Epithelial cell of esophagus (primary cell): Measurements from ENCODE around the gene GAA.

Experiments
- DNase-seq: peaks from one replicate; pipeline ENCODE4 v3.0.0; 2010; ENCODE audit warnings: low read depth
- H3K4me3 ChIP-seq: 2 replicates; pipeline ENCODE4 v1.5.1; 2011; ENCODE audit warnings: mild to moderate bottlenecking, low read length, control low read depth
- TF ChIP-seq, protein P1 (sequence below): IDR thresholded peaks from 2 replicates; pipeline ENCODE4 v1.5.1; 2011; ENCODE audit warnings: low read depth, mild to moderate bottlenecking, low read length, control low read depth, inconsistent platforms; ENCODE audit not compliant: insufficient read depth; ENCODE audit errors: missing control alignments

GAA gene

DNA sequence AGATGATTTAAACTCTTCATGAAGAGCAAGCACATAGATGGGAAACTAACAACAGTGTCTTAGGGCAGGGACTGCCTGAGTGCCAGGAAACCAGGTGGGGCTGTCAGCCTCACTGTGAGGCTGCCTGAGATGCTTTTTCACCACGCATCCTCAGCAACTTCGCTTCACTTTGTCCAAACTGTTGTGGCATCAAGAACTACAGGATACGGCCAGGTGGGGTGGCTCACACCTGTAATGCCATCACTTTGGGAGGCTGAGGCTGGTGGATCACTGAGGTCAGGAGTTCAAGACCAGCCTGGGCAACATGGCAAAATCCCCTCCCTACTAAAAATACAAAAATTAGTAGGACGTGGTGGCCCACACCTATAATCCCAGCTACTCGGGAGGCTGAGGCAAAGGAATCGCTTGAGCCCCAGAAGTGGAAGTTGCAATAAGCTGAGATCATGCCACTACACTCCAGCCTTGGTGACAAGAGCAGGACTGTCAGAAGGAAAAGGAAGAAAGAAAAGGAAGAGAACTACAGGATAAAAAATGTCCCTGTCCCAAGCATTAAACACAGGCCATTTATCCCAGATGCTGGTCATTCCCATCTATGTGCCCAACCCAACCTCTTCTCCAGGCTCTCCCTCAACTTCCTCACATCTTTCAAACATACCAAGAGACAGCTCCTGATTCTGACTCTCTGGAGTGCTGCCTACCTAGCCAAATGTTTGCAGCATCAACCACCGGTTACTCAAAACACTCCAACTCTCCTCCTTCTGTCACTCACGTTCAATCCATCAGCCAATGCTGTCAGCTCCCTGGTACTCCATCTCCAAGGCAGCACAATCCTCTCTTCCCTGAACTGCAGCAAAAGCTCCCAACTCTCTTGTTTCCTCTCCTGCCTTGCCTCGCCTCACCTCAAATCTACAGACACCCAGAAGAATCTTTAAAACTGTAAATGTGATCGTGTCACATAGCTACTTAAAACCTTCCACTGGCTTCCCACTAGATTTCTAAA lies 44.0 kb downstream of the GAA start:
- peak overlapping the region; percentile 83 for H3K4me3 ChIP-seq
- TF ChIP-seq, protein P1, sequence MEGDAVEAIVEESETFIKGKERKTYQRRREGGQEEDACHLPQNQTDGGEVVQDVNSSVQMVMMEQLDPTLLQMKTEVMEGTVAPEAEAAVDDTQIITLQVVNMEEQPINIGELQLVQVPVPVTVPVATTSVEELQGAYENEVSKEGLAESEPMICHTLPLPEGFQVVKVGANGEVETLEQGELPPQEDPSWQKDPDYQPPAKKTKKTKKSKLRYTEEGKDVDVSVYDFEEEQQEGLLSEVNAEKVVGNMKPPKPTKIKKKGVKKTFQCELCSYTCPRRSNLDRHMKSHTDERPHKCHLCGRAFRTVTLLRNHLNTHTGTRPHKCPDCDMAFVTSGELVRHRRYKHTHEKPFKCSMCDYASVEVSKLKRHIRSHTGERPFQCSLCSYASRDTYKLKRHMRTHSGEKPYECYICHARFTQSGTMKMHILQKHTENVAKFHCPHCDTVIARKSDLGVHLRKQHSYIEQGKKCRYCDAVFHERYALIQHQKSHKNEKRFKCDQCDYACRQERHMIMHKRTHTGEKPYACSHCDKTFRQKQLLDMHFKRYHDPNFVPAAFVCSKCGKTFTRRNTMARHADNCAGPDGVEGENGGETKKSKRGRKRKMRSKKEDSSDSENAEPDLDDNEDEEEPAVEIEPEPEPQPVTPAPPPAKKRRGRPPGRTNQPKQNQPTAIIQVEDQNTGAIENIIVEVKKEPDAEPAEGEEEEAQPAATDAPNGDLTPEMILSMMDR, result no peak
- peak; percentile 27 for DNase-seq

DNA sequence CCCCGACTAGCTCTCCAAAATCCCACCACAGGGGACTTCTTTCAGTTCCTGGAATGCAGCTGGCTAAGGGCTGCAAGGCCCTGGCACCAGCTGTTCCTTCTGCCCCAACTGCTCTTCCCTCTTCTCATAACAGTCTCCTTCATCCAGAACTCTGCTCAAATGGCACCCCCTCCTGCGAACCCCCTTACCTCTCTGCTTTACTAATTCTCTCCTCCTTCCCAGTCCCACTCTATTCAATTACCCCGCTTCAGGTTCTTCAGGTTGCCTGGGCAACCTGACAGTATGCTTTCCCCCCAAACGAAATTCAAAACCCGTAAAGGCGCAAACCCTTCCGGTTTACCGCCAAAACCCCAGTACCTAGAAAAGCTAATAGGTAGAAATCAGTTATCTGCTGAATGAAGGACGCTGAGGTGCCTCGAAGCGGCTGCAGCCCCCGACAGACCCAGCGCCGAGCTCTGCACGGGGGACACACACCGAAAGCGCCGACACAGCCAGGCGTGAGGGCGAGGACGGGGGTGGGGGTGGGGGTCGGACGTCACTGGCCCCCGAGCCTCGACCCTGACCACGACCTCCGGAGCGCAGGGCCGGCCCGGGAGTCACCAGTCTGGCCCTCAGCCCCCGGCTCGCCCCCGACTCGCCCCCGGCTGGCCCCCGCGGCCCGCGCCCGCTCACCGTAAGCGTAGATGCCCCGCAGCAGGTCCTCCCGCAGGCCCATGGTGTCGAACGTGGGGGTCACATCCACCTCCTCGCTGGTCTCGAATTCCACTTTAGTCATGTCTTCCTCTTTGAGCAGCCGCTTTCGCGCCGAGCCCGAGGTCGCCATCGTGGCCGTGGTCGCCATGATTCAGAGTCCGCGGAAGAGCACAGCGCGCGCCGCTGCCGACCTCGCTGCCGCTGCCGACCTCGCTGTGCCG lies 45.0 kb downstream of the GAA start:
- TF ChIP-seq, protein P1, result no peak
- H3K4me3 ChIP-seq, result peak overlapping the region; percentile 83
- DNase-seq, result no peak

DNA sequence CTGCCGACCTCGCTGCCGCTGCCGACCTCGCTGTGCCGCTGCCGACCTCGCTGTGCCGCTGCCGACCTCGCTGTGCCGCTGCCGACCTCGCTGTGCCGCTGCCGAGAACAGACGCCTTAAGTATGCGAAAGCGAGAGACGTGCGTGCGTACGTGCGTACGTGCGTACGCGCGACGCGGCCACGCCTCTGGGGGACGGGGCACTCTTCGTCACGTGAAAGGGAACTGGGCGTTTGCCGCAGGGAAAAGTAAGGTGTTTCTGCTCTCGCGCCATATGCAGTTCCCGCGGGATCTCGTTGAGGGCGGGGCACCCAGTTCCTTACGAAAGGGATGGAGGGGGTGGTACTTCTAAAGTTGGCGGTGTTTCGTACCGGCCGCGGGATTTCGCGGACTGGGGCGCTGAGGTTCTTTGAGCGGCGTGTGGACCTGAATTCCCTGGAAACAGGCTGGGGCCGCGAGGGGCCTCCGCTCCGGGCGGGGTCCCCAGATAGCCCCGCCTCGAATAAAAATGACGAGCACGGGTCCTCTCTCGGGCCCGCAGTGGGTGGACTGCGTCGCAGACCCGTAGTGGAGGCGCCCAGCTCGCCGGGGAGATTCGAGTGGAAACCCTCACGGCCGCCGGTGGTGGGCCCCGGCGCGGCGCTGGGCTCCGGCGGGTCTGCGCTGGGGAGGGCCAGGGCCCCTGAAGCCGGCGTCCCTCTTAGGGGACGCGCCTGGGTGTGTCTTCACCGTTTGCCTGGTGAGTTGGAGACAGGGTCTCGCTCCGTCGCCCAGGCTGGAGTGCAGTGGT lies 45.8 kb downstream of the GAA start, which contains the start of gene EIF4A3:
Gene EIF4A3, minus strand, starts transcription at position 94 of the 788 bp plus-strand sequence. CDS start 167 bp downstream, outside the sequence.
- TF ChIP-seq, protein P1, result no peak

DNA sequence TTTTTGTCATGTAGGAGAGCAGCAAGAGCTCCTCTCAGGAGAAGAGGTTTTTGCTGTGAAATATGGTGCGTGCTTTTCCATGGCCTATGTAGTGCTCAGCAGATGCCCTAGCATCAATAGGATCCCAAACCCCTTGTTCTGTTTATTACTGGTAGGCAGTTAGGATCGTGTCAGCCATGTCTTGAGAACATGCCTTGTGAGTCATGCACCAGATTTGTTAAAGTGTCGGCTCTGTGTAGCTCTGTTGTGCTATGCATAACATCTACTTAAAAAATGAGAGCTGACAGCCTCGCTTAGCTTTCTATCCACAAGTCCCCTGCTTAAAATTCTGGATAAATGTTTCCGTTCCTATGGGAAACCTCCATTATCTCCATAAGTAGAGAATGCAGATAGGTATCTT lies 50.0 kb downstream of the GAA start:
- TF ChIP-seq, protein P1, result no peak
- DNase-seq, result peak; percentile 63
- no peak overlapping the region for H3K4me3 ChIP-seq

More for the DNA sequence above, 45.8 kb downstream of the GAA start, which contains the start of gene EIF4A3:
- DNase-seq, result peak; percentile 99
- H3K4me3 ChIP-seq, result peak within 1 kb of the TSS; percentile 83

DNA sequence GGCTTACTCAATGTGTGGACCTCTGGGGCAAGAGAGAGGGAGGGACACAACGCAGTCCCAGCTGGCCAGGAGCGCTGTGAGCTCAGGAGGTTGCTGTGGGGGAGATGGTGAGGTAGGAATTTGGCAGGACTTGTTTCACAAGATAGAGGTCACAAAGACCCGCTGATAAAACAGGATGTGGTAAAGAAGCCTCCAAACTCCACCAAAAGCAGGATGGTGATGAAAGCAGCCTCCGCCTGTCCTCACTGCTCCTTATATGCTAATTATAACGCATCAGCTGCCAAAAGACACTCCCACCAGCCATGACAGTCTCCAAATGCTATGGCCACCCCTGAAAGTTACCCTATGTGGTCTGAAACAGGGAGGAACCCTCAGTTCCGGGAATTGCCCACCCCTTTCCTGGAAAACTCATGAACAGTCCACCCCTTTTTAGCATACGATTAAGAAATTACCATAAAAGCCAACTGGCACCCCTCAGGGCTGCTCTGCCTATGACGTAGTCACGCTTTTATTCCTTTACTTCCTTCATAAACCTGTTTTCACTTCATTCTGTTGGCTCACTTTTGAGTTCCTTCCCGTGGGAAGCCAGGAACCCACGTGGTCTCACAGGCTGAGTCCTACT lies 50.8 kb downstream of the GAA start:
- no peak for DNase-seq
- H3K4me3 ChIP-seq, result no peak overlapping the region
- TF ChIP-seq, protein P1, result no peak

DNA sequence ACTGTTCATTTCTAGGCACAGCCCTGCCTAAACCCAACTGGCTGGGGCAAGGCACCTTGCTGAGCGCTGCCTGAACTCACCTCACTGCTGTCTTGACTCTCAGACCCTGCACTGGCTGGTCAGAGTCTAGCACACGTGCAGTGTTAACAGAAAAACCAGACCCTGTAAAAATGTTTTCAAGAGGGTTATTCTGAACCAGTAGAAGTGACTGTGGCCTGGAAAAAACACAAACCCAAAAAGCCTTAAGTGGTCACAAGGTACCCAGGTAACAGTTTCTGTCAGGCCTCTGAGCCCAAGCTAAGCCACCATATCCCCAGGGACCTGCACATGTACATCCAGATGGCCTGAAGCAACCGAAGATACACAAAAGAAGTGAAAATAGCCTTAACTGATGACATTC lies 51.6 kb downstream of the GAA start:
- no peak overlapping the region for H3K4me3 ChIP-seq
- TF ChIP-seq, protein P1, result no peak
- no peak for DNase-seq
